PC-3 (cell line): Measurements from ENCODE around the gene GNA15. TPM values are rescaled to one million over a fixed set of nuclear protein-coding genes. Genes with fewer than 3 reads are reported as not detected.

Experiments
- ATAC-seq: fragments of 200-7000 bp; cut with Tn5 transposase; 2 replicates; pipeline ENCODE4 v1.9.1; 2020; ENCODE audit warnings: mild to moderate bottlenecking, moderate library complexity
- BruUV-seq: library from RNA; stranded (reverse); fragments of 400-500 nt; replicated peaks from 2 replicates; lab custom pipeline; 2021; lab: Mats Ljungman, UMichigan
- CTCF ChIA-PET: fragments of 300-600 bp; sonication (Branson Sonifier 250); formaldehyde crosslinking; loops from one replicate; lab custom pipeline; 2022; ENCODE audit warnings: antibody characterized with exemption; lab: Charles Lee
- POLR2A ChIA-PET: fragments of 300-600 bp; sonication (Branson Sonifier 250); formaldehyde crosslinking; loops from one replicate; lab custom pipeline; 2022; ENCODE audit warnings: antibody characterized with exemption; ENCODE audit not compliant: unreplicated experiment; lab: Charles Lee
- DNase-seq: peaks from one replicate; pipeline ENCODE4 v3.0.0-alpha.2; 2015
- H2AFZ ChIP-seq: fragments of 300-600 bp; sonication (generic); 2 replicates; pipeline ENCODE4 v1.6.0; 2016; ENCODE audit warnings: antibody characterized with exemption, low read length
- H3F3A ChIP-seq: fragments of 300-600 bp; sonication (generic); one replicate; pipeline ENCODE4 v1.6.0; 2017; ENCODE audit warnings: antibody characterized with exemption, low read length, control low read depth, mild to moderate bottlenecking; ENCODE audit not compliant: unreplicated experiment
- H3K27ac ChIP-seq: fragments of 300-600 bp; sonication (generic); 2 replicates; pipeline ENCODE4 v1.5.1; 2016; ENCODE audit warnings: mild to moderate bottlenecking, low read length
- H3K27me3 ChIP-seq: fragments of 300-600 bp; sonication (generic); 2 replicates; pipeline ENCODE4 v1.6.1; 2016; ENCODE audit warnings: low read length, mixed read lengths
- H3K36me3 ChIP-seq: fragments of 300-600 bp; sonication (generic); 2 replicates; pipeline ENCODE4 v1.6.1; 2016; ENCODE audit warnings: low read depth, mixed run types, low read length, mixed read lengths
- H3K4me1 ChIP-seq: fragments of 300-600 bp; sonication (generic); 2 replicates; pipeline ENCODE4 v1.5.1; 2016; ENCODE audit warnings: low read length; ENCODE audit not compliant: insufficient read depth
- H3K4me2 ChIP-seq: fragments of 300-600 bp; sonication (generic); 2 replicates; pipeline ENCODE4 v1.6.0; 2016; ENCODE audit warnings: low read length
- H3K4me3 ChIP-seq: fragments of 300-600 bp; sonication (generic); 2 replicates; pipeline ENCODE4 v1.5.1; 2016; ENCODE audit warnings: mild to moderate bottlenecking, low read length, mixed read lengths
- H3K79me2 ChIP-seq: fragments of 300-600 bp; sonication (generic); 2 replicates; pipeline ENCODE4 v1.6.1; 2017; ENCODE audit warnings: low read length, mixed read lengths
- H3K9ac ChIP-seq: fragments of 300-600 bp; sonication (generic); 2 replicates; pipeline ENCODE4 v1.6.0; 2016; ENCODE audit warnings: mild to moderate bottlenecking, low read length
- H3K9me2 ChIP-seq: fragments of 300-600 bp; sonication (generic); replicated peaks from 2 replicates; pipeline ENCODE4 v1.6.1; 2016; ENCODE audit warnings: mixed run types, low read length, mixed read lengths
- H3K9me3 ChIP-seq: fragments of 300-600 bp; sonication (generic); 2 replicates; pipeline ENCODE4 v1.6.1; 2016; ENCODE audit warnings: low read length, mixed read lengths
- H4K20me1 ChIP-seq: fragments of 300-600 bp; sonication (generic); 2 replicates; pipeline ENCODE4 v1.6.1; 2016; ENCODE audit warnings: low read length, mixed read lengths
- CTCF ChIP-seq: fragments of 300-600 bp; sonication (generic); conservative IDR thresholded peaks from 2 replicates; pipeline ENCODE4 v1.5.1; 2017; ENCODE audit warnings: antibody characterized with exemption, low read depth, mild to moderate bottlenecking, low read length
- EZH2 ChIP-seq: fragments of 300-600 bp; sonication (generic); IDR thresholded peaks from one replicate; pipeline ENCODE4 v1.6.1; 2017; ENCODE audit warnings: antibody characterized with exemption, mild to moderate bottlenecking, low read length; ENCODE audit not compliant: unreplicated experiment
- EZH2phosphoT487 ChIP-seq: fragments of 300-600 bp; sonication (generic); IDR thresholded peaks from 2 replicates; pipeline ENCODE4 v1.6.1; 2018; ENCODE audit warnings: mild to moderate bottlenecking, antibody characterized with exemption, low read length, borderline replicate concordance
- intact Hi-C: fragments of 100-400 bp; cut with micrococcal nuclease; formaldehyde crosslinking; loops from 2 replicates; pipeline ENCODE4 v1.9.0; 2023
- total RNA-seq: library from RNA; depleted of rRNA; stranded (reverse); fragments of >200 nt; gene quantifications from 2 replicates; pipeline ENCODE4 v1.2.3, GENCODE V29; 2014

The GNA15 gene
- total RNA-seq, 1 experiment from 2014 or later, result not detected

DNA sequence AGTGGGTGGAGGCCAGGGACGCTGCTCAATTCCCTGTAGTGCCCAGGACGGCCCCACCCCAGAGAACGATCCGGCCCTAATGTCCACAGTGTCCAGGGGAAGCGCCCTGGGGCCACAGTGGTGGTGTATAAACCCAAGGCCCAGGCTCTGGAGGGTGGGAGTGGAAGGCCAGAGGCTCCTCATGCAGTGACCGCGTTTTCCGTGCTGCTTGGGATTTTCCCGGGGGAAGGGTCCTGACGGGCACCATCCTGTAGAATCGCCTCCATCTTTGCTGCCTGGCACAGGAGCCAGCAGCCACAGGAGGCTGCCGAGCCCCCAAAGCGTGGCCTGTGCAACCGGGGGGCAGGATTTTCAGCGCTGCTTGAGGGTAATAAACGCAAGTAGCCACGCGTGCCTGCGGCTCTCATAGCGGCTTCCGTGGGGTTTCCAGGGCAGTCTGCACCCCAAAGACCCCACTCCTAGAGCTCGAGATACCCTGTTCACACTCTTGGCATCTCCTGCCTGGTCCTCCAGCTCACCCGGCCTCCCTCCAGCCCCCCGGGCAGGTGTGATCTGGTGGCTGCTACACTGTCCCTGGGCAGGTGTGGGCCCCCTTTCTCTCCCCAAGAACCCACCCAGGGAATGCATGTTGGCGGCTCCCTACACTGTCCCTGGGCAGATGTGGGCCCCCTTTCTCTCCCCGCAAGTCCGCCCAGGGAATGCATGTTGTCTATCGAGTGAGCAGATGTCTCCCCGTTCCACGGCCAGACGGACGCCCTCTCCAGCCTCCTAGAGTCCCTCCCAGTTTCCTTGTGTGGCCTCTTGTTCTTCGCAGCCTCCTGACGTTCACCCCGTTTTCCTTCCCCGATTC, 52.1 kb downstream of the GNA15 start:
- H3K79me2 ChIP-seq, result peaks cover 66% of the 10 kb centered on the region
- H3K9me2 ChIP-seq, result no peaks in the 10 kb centered on the region
- ATAC-seq (no peak), DNase-seq (no peak)
- peak overlapping the region; percentile 96 for H3K4me3 ChIP-seq
- peaks cover 10% of the 10 kb centered on the region for H3K4me1 ChIP-seq
- H3F3A ChIP-seq, result no peaks in the 10 kb centered on the region
- H3K36me3 ChIP-seq, result no peaks in the 10 kb centered on the region
- H3K9me3 ChIP-seq, result no peaks in the 10 kb centered on the region
- BruUV-seq, result TSS peak; percentile 28
- H3K27ac ChIP-seq, result no peak overlapping the region
- ChIA-PET CTCF (no interaction called here), POLR2A (no interaction called here)
- no peak for TF ChIP-seq EZH2
- no peak for TF ChIP-seq EZH2phosphoT487
- no peak for TF ChIP-seq CTCF
- H4K20me1 ChIP-seq, result peaks cover 16% of the 10 kb centered on the region
- H3K27me3 ChIP-seq, result no peaks in the 10 kb centered on the region
- 0 out of 2 replicates have a peak overlapping the region, but pooled peaks have one; percentile 97 for H3K9ac ChIP-seq
- peak overlapping the region; percentile 88 for H3K4me2 ChIP-seq
- intact Hi-C loops, result no loop called here
- H2AFZ ChIP-seq, result no peak overlapping the region

DNA sequence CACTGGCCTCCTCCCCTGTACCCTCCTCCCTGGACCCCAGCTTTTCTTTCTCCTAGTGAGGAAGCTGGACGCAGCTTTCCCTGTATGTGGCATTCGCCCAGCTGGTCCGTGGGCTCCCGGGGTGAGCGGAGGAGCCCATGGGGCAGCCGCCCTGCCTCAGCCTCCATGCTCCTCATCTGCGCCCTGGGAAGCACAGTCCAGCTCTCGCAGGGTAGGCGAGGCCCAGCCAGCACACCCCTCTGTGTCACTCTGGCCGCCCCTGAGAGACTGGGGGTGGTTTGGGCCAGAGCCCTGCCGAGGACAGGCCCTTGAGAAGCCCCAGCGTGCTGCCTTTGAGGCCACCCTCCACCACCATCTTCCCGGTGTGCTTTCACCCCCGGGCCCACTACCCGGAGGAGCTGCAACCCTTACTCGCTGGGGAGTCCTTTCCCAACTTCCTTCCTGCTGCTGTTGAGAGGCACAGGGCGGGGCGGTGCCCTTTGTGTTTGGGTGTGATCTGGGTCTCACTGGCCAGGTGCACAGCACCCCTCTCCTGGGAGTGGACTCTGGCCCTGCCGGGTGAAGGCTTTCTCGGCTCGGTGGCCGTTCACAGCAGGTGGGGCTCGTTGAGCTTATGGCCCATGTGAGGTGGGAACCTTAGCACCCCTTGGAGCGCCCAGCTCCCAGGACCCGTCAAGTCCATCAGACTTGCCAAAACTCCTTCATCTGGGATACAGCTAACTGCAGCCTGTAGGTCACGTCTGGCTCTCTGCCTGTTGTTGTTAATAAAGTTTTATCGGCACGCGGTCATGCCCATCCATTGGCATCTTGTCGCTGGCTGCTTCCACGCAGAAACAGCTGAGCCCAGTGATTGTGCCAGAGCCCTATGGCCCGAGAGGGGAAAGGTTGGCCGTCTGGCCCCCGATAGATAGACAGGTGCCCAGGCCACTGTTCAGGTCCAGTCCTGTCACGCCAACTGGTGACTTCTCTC, 53.1 kb downstream of the GNA15 start:
- Histone ChIP-seq H3K36me3 (no peaks in the 10 kb centered on the region; the same call in 1 of the 2 replicates), H3K4me3 (no peak overlapping the region), H3K79me2 (peaks cover 72% of the 10 kb centered on the region), H3K27ac (no peak overlapping the region), H3K4me2 (no peak overlapping the region), H3K27me3 (no peaks in the 10 kb centered on the region), H3F3A (no peaks in the 10 kb centered on the region), H2AFZ (no peak overlapping the region), H4K20me1 (peaks cover 16% of the 10 kb centered on the region), H3K9me3 (no peaks in the 10 kb centered on the region), H3K9me2 (no peaks in the 10 kb centered on the region), H3K4me1 (peaks cover 10% of the 10 kb centered on the region), H3K9ac (no peak overlapping the region)
- no TSS peak for BruUV-seq
- CTCF ChIA-PET, result no interaction called here
- ATAC-seq, result no peak
- POLR2A ChIA-PET, result no interaction called here
- intact Hi-C loops, result no loop called here
- no peak for TF ChIP-seq EZH2
- TF ChIP-seq CTCF, result no peak
- TF ChIP-seq EZH2phosphoT487, result no peak
- DNase-seq, result no peak
